Loucy (cell line): Measurements from ENCODE around the gene CYFIP1.
"Not testable (repeated sequence)": the region's sequence is repeated elsewhere in the genome, so short reads cannot be mapped to it uniquely, and the experiment has no call there.

Experiments used
- H2AFZ ChIP-seq: fragments of 200-600 bp; sonication (generic); 2 replicates; pipeline ENCODE4 v1.6.0; 2016; ENCODE audit warnings: antibody characterized with exemption, mild to moderate bottlenecking, low read length, moderate library complexity
- H3F3A ChIP-seq: fragments of 200-600 bp; 2 replicates; pipeline ENCODE4 v1.6.0; 2016; ENCODE audit warnings: antibody characterized with exemption, low read depth, mild to moderate bottlenecking
- H3K27me3 ChIP-seq: fragments of 200-600 bp; sonication (generic); 2 replicates; pipeline ENCODE4 v1.6.1; 2014; ENCODE audit warnings: low read length, mild to moderate bottlenecking; ENCODE audit not compliant: insufficient read depth, poor library complexity, severe bottlenecking
- H3K36me3 ChIP-seq: fragments of 200-600 bp; sonication (generic); 2 replicates; pipeline ENCODE4 v1.6.1; 2016; ENCODE audit warnings: low read length; ENCODE audit not compliant: insufficient read depth
- H3K4me1 ChIP-seq: fragments of 200-600 bp; sonication (generic); 2 replicates; pipeline ENCODE4 v1.5.1; 2014; ENCODE audit warnings: low read length, mild to moderate bottlenecking; ENCODE audit not compliant: insufficient read depth, poor library complexity, severe bottlenecking
- H3K4me2 ChIP-seq: fragments of 200-600 bp; sonication (generic); 2 replicates; pipeline ENCODE4 v1.6.0; 2014; ENCODE audit warnings: antibody characterized with exemption, low read length, low read depth, mild to moderate bottlenecking; ENCODE audit not compliant: poor library complexity, severe bottlenecking
- H3K4me3 ChIP-seq: fragments of 200-600 bp; sonication (generic); 2 replicates; pipeline ENCODE4 v1.5.1; 2014; ENCODE audit warnings: low read length, mild to moderate bottlenecking, mixed read lengths; ENCODE audit not compliant: poor library complexity, severe bottlenecking
- H3K79me2 ChIP-seq: fragments of 200-600 bp; sonication (generic); 2 replicates; pipeline ENCODE4 v1.6.1; 2014; ENCODE audit warnings: low read length; ENCODE audit not compliant: insufficient read depth
- H3K9ac ChIP-seq: fragments of 200-600 bp; sonication (generic); 2 replicates; pipeline ENCODE4 v1.6.0; 2014; ENCODE audit warnings: mild to moderate bottlenecking, low read depth, low read length, moderate library complexity; ENCODE audit not compliant: poor library complexity, severe bottlenecking
- H3K9me2 ChIP-seq: fragments of 200-600 bp; sonication (generic); replicated peaks from 2 replicates; pipeline ENCODE4 v1.6.1; 2016; ENCODE audit warnings: low read depth, low read length, mixed read lengths
- H3K9me3 ChIP-seq: fragments of 200-600 bp; sonication (generic); 2 replicates; pipeline ENCODE4 v1.6.1; 2014; ENCODE audit warnings: mild to moderate bottlenecking, antibody characterized with exemption, low read length, low read depth; ENCODE audit not compliant: insufficient read depth
- H4K20me1 ChIP-seq: fragments of 200-600 bp; sonication (generic); 2 replicates; pipeline ENCODE4 v1.6.0; 2014; ENCODE audit warnings: antibody characterized with exemption, low read length, mild to moderate bottlenecking; ENCODE audit not compliant: insufficient read depth, poor library complexity, severe bottlenecking
- CTCF ChIP-seq: fragments of 200-600 bp; sonication (generic); conservative IDR thresholded peaks from 2 replicates; pipeline ENCODE4 v1.5.1; 2014; ENCODE audit warnings: mild to moderate bottlenecking, antibody characterized with exemption, low read length
- EZH2phosphoT487 ChIP-seq: fragments of 200-600 bp; IDR thresholded peaks from 2 replicates; pipeline ENCODE4 v1.6.1; 2018; ENCODE audit warnings: antibody characterized with exemption, mild to moderate bottlenecking, moderate library complexity, borderline replicate concordance

The CYFIP1 gene

GRCh38 chr15:23014394-23015000 lies 34.3 kb upstream of the CYFIP1 start:
- TF ChIP-seq EZH2phosphoT487 (no peak), CTCF (no peak)
- H3F3A ChIP-seq = no peaks in the 10 kb centered on the region
- H3K4me1 ChIP-seq = no peaks in the 10 kb centered on the region
- H3K9ac ChIP-seq = no peak overlapping the region
- no peak overlapping the region for H2AFZ ChIP-seq
- H3K36me3 ChIP-seq = peaks cover 64% of the 10 kb centered on the region; the same call in 1 of the 2 replicates
- no peaks in the 10 kb centered on the region for H3K9me3 ChIP-seq
- H3K4me2 ChIP-seq = no peak overlapping the region
- no peaks in the 10 kb centered on the region for H3K27me3 ChIP-seq
- H3K4me3 ChIP-seq = no peak overlapping the region
- H3K79me2 ChIP-seq = no peaks in the 10 kb centered on the region
- no peaks in the 10 kb centered on the region for H3K9me2 ChIP-seq
- H4K20me1 ChIP-seq = no peaks in the 10 kb centered on the region

- no peak overlapping the region for H2AFZ ChIP-seq
- H3K4me1 ChIP-seq = no peaks in the 10 kb centered on the region
- no peaks in the 10 kb centered on the region for H4K20me1 ChIP-seq
- H3K9ac ChIP-seq = no peak overlapping the region
- H3K9me3 ChIP-seq = no peaks in the 10 kb centered on the region
- TF ChIP-seq EZH2phosphoT487 (no peak), CTCF (no peak)
- H3K27me3 ChIP-seq = no peaks in the 10 kb centered on the region
- no peak overlapping the region for H3K4me3 ChIP-seq
- no peak overlapping the region for H3K4me2 ChIP-seq
- H3K36me3 ChIP-seq = peaks cover 64% of the 10 kb centered on the region; the same call in 1 of the 2 replicates
- no peaks in the 10 kb centered on the region for H3F3A ChIP-seq
- H3K79me2 ChIP-seq = no peaks in the 10 kb centered on the region
- no peaks in the 10 kb centered on the region for H3K9me2 ChIP-seq
These were observed 33.5 kb upstream of the CYFIP1 start for GRCh38 chr15:23013681-23014080.

DNA sequence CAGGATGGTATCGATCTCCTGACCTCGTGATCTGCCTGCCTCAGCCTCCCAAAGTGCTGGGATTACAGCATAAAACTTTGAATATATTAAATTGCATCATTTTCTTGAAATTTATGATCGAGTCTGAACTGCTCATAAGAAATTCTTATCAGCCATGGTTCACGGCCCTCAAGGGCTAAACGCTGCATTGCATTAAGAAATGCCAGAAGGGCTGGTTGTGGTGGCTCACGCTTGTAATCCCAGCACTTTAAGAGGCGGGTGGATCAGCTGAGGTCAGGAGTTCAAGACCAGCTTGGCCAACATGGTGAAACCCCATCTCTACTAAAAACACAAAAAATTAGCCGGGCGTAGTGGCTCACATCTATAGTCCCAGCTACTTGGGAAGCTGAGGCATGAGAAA lies 32.4 kb upstream of the CYFIP1 start:
- not testable (repeated sequence) for H4K20me1 ChIP-seq, H3K4me3 ChIP-seq, H3K9ac ChIP-seq, H3K9me2 ChIP-seq, H3K4me1 ChIP-seq, H2AFZ ChIP-seq, H3K9me3 ChIP-seq, H3K27me3 ChIP-seq, H3F3A ChIP-seq, H3K4me2 ChIP-seq, H3K79me2 ChIP-seq
- peaks cover 62% of the 10 kb centered on the region; the same call in 1 of the 2 replicates for H3K36me3 ChIP-seq

- H3K9me3 ChIP-seq = no peaks in the 10 kb centered on the region
- H2AFZ ChIP-seq = no peak overlapping the region
- H3K4me2 ChIP-seq = no peak overlapping the region
- no peaks in the 10 kb centered on the region for H3K9me2 ChIP-seq
- H4K20me1 ChIP-seq = no peaks in the 10 kb centered on the region
- H3K27me3 ChIP-seq = no peaks in the 10 kb centered on the region
- H3K79me2 ChIP-seq = no peaks in the 10 kb centered on the region
- H3K36me3 ChIP-seq = peaks cover 55% of the 10 kb centered on the region; the same call in 1 of the 2 replicates
- no peak overlapping the region for H3K9ac ChIP-seq
- no peak overlapping the region for H3K4me3 ChIP-seq
- TF ChIP-seq EZH2phosphoT487 (no peak), CTCF (no peak)
- H3K4me1 ChIP-seq = no peaks in the 10 kb centered on the region
- H3F3A ChIP-seq = no peaks in the 10 kb centered on the region
These were observed 23.6 kb upstream of the CYFIP1 start for GRCh38 chr15:23003736-23004135.
